ENCODE results near the gene VPS35L.
"Not testable (repeated sequence)": the region's sequence is repeated elsewhere in the genome, so short reads cannot be mapped to it uniquely, and the experiment has no call there.

Gene VPS35L

DNA sequence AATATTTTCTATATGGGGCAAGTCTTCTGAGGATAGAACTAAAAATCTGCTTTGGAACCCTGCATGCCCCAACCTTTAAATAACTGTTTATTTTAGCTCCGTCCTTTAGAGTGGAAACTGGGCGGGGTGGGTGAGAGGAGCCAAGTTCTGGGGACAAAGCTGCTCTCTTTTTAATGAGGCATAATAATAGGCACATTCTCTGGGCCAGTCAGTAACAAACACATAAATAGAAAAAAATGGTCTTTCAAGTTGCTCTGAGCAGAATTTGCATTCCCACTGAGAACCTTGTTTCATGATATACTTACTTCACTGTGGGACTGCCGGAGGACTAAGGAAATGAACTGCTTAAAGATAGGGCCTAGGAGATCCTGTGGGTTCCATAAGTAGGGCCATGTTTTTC lies 111.0 kb downstream of the VPS35L start:
- no peak overlapping the region for H3K4me3 ChIP-seq (ENCODE audit: low read depth, low read length)
- in situ Hi-C loops (cut with HindIII; ENCODE audit: low sequenced_read_pairs): no loop called here
- no peak for DNase-seq (ENCODE audit: low read depth)
- TF ChIP-seq CTCF (IDR thresholded peaks at IDR 0.05; ENCODE audit: low read depth, low read length, missing control alignments): no peak

- TF ChIP-seq CTCF (IDR thresholded peaks at IDR 0.05; ENCODE audit: low read depth, low read length, missing control alignments): no peak
- in situ Hi-C loops (cut with HindIII; ENCODE audit: low sequenced_read_pairs): no loop called here
Observed at GRCh38 chr16:19672378-19672777, 116.9 kb downstream of the VPS35L start.

GRCh38 chr16:19674485-19674884 lies 119.0 kb downstream of the VPS35L start:
- in situ Hi-C loops (cut with HindIII; ENCODE audit: low sequenced_read_pairs): no loop called here
- H3K4me3 ChIP-seq (ENCODE audit: low read depth, low read length): no peak overlapping the region
- DNase-seq (ENCODE audit: low read depth): no peak
- TF ChIP-seq CTCF (IDR thresholded peaks at IDR 0.05; ENCODE audit: low read depth, low read length, missing control alignments): no peak

More at GRCh38 chr16:19672378-19672777, 116.9 kb downstream of the VPS35L start:
- H3K4me3 ChIP-seq (ENCODE audit: low read depth, low read length): no peak overlapping the region
- DNase-seq (ENCODE audit: low read depth): no peak

DNA sequence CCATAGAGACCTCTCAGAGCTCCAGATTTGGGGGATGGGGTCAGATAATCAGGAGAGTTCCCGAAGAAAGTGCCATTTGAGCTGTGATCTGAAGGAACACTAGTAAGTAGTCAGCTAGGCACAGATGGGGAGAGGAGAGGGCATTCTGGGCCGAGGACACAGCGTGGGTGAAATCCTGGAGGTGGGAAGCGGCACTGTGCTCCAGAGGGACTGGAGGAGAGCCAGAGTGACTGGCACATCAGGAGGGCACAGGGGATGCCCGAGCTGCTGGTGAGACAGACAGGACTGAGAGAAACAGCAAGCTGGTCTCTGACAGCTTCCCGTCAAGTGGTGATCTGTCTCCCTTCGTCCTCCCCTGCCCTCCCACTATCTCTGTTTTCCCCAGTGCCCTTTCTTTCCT lies 121.9 kb downstream of the VPS35L start:
- no peak for DNase-seq (ENCODE audit: low read depth)
- H3K4me3 ChIP-seq (ENCODE audit: low read depth, low read length): no peak overlapping the region
- in situ Hi-C loops (cut with HindIII; ENCODE audit: low sequenced_read_pairs): no loop called here
- TF ChIP-seq CTCF (IDR thresholded peaks at IDR 0.05; ENCODE audit: low read depth, low read length, missing control alignments): no peak

DNA sequence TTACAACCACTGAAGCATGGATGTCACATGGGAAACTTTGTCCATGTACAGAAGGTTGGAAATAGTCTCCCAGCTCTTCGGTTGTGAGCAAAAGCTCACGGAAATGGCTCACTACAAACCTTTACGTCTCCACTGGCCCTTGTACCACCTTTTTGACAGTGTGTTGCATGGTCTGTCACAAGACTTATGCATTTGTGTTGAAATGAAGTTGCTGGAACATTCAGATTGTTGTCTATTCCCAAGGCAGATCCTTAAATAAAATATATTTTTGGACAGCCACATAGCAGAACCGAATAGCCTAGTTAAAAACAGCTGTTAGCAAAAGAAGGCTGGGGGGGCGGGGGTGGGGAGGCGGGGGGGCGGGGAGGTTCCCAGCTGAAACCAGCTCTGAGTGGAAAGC lies 123.3 kb downstream of the VPS35L start:
- no peak overlapping the region for H3K4me3 ChIP-seq (ENCODE audit: low read depth, low read length)
- DNase-seq (ENCODE audit: low read depth): no peak
- in situ Hi-C loops (cut with HindIII; ENCODE audit: low sequenced_read_pairs): no loop called here
- no peak for TF ChIP-seq CTCF (IDR thresholded peaks at IDR 0.05; ENCODE audit: low read depth, low read length, missing control alignments)

GRCh38 chr16:19679281-19679680 lies 123.8 kb downstream of the VPS35L start:
- in situ Hi-C loops (cut with HindIII; ENCODE audit: low sequenced_read_pairs); DNase-seq (ENCODE audit: low read depth); H3K4me3 ChIP-seq (ENCODE audit: low read depth, low read length): not testable (repeated sequence)

GRCh38 chr16:19680881-19681340 lies 125.4 kb downstream of the VPS35L start:
- in situ Hi-C loops (cut with HindIII; ENCODE audit: low sequenced_read_pairs): no loop called here
- no peak for DNase-seq (ENCODE audit: low read depth)
- no peak for TF ChIP-seq CTCF (IDR thresholded peaks at IDR 0.05; ENCODE audit: low read depth, low read length, missing control alignments)
- no peak overlapping the region for H3K4me3 ChIP-seq (ENCODE audit: low read depth, low read length)
